ENCODE measurements around the gene EDRF1.

EDRF1 gene

GRCh38 chr10:125782616-125783015 lies 63.1 kb downstream of the EDRF1 start:
- no peaks in the 10 kb centered on the region for H3K4me1 ChIP-seq (ENCODE audit: control insufficient read depth in 5 of 5, insufficient read depth in 5 of 5, low read length in 5 of 5)
- H3K27ac ChIP-seq (ENCODE audit: low read depth, low read length) = no peak overlapping the region
- H3K9me3 ChIP-seq (ENCODE audit: control insufficient read depth in 5 of 5, low read length in 5 of 5) = peaks cover 0 to 3% (median 0%) of the 10 kb centered on the region in 5 donors
- no peak overlapping the region for H3K4me3 ChIP-seq (ENCODE audit: low read depth in 1 of 5, low read length in 5 of 5)
- H3K9ac ChIP-seq (ENCODE audit: low read length in 5 of 5) = no peak overlapping the region
- H3K36me3 ChIP-seq (ENCODE audit: control insufficient read depth in 5 of 5, insufficient read depth in 5 of 5, low read length in 5 of 5) = peaks cover 0 to 6% (median 2%) of the 10 kb centered on the region in 5 donors
- H3K27me3 ChIP-seq (ENCODE audit: control insufficient read depth in 5 of 5, insufficient read depth in 4 of 5, low read length in 5 of 5) = no peaks in the 10 kb centered on the region

- Histone ChIP-seq H3K4me1 (ENCODE audit: control insufficient read depth in 5 of 5, insufficient read depth in 5 of 5, low read length in 5 of 5) (peaks cover 0 to under 1% (median 0%) of the 10 kb centered on the region in 5 donors), H3K27me3 (ENCODE audit: control insufficient read depth in 5 of 5, insufficient read depth in 4 of 5, low read length in 5 of 5) (no peaks in the 10 kb centered on the region), H3K4me3 (ENCODE audit: low read depth in 1 of 5, low read length in 5 of 5) (no peak overlapping the region), H3K9ac (ENCODE audit: low read length in 5 of 5) (no peak overlapping the region), H3K36me3 (ENCODE audit: control insufficient read depth in 5 of 5, insufficient read depth in 5 of 5, low read length in 5 of 5) (peaks cover 7 to 13% (median 9%) of the 10 kb centered on the region in 5 donors), H3K9me3 (ENCODE audit: control insufficient read depth in 5 of 5, low read length in 5 of 5) (peaks cover 0 to 3% (median 0%) of the 10 kb centered on the region in 5 donors), H3K27ac (ENCODE audit: low read depth, low read length) (no peak overlapping the region)
Observed at GRCh38 chr10:125783408-125783807, 63.9 kb downstream of the EDRF1 start.

- Histone ChIP-seq H3K4me3 (ENCODE audit: low read depth in 1 of 5, low read length in 5 of 5) (no peak overlapping the region), H3K9me3 (ENCODE audit: control insufficient read depth in 5 of 5, low read length in 5 of 5) (peaks cover 0 to 3% (median 0%) of the 10 kb centered on the region in 5 donors), H3K36me3 (ENCODE audit: control insufficient read depth in 5 of 5, insufficient read depth in 5 of 5, low read length in 5 of 5) (peaks cover 8 to 19% (median 14%) of the 10 kb centered on the region in 5 donors), H3K9ac (ENCODE audit: low read length in 5 of 5) (no peak overlapping the region), H3K27ac (ENCODE audit: low read depth, low read length) (no peak overlapping the region), H3K27me3 (ENCODE audit: control insufficient read depth in 5 of 5, insufficient read depth in 4 of 5, low read length in 5 of 5) (no peaks in the 10 kb centered on the region), H3K4me1 (ENCODE audit: control insufficient read depth in 5 of 5, insufficient read depth in 5 of 5, low read length in 5 of 5) (peaks cover 0 to 3% (median 0%) of the 10 kb centered on the region in 5 donors)
Observed at GRCh38 chr10:125783957-125784356, 64.4 kb downstream of the EDRF1 start.

GRCh38 chr10:125785791-125786190 lies 66.3 kb downstream of the EDRF1 start:
- Histone ChIP-seq H3K36me3 (ENCODE audit: control insufficient read depth in 5 of 5, insufficient read depth in 5 of 5, low read length in 5 of 5) (peaks cover 8 to 30% (median 25%) of the 10 kb centered on the region in 5 donors), H3K27me3 (ENCODE audit: control insufficient read depth in 5 of 5, insufficient read depth in 4 of 5, low read length in 5 of 5) (no peaks in the 10 kb centered on the region), H3K27ac (ENCODE audit: low read depth, low read length) (no peak overlapping the region), H3K9ac (ENCODE audit: low read length in 5 of 5) (no peak overlapping the region), H3K9me3 (ENCODE audit: control insufficient read depth in 5 of 5, low read length in 5 of 5) (no peaks in the 10 kb centered on the region), H3K4me3 (ENCODE audit: low read depth in 1 of 5, low read length in 5 of 5) (no peak overlapping the region), H3K4me1 (ENCODE audit: control insufficient read depth in 5 of 5, insufficient read depth in 5 of 5, low read length in 5 of 5) (peaks cover 0 to 3% (median 0%) of the 10 kb centered on the region in 5 donors)

GRCh38 chr10:125788156-125789034 lies 68.9 kb downstream of the EDRF1 start:
- H3K9ac ChIP-seq (ENCODE audit: low read length in 5 of 5) = no peak overlapping the region
- H3K4me1 ChIP-seq (ENCODE audit: control insufficient read depth in 5 of 5, insufficient read depth in 5 of 5, low read length in 5 of 5) = peaks cover 0 to 3% (median 0%) of the 10 kb centered on the region in 5 donors
- no peaks in the 10 kb centered on the region for H3K27me3 ChIP-seq (ENCODE audit: control insufficient read depth in 5 of 5, insufficient read depth in 4 of 5, low read length in 5 of 5)
- H3K27ac ChIP-seq (ENCODE audit: low read depth, low read length) = no peak overlapping the region
- peaks cover 11 to 47% (median 41%) of the 10 kb centered on the region in 5 donors for H3K36me3 ChIP-seq (ENCODE audit: control insufficient read depth in 5 of 5, insufficient read depth in 5 of 5, low read length in 5 of 5)
- H3K9me3 ChIP-seq (ENCODE audit: control insufficient read depth in 5 of 5, low read length in 5 of 5) = no peaks in the 10 kb centered on the region
- H3K4me3 ChIP-seq (ENCODE audit: low read depth in 1 of 5, low read length in 5 of 5) = no peak overlapping the region

- H3K4me1 ChIP-seq (ENCODE audit: control insufficient read depth in 5 of 5, insufficient read depth in 5 of 5, low read length in 5 of 5) = peaks cover 0 to 3% (median 0%) of the 10 kb centered on the region in 5 donors
- no peak overlapping the region for H3K27ac ChIP-seq (ENCODE audit: low read depth, low read length)
- no peaks in the 10 kb centered on the region for H3K9me3 ChIP-seq (ENCODE audit: control insufficient read depth in 5 of 5, low read length in 5 of 5)
- H3K36me3 ChIP-seq (ENCODE audit: control insufficient read depth in 5 of 5, insufficient read depth in 5 of 5, low read length in 5 of 5) = peaks cover 14 to 82% (median 75%) of the 10 kb centered on the region in 5 donors
- H3K9ac ChIP-seq (ENCODE audit: low read length in 5 of 5) = no peak overlapping the region
- H3K4me3 ChIP-seq (ENCODE audit: low read depth in 1 of 5, low read length in 5 of 5) = no peak overlapping the region
- no peaks in the 10 kb centered on the region for H3K27me3 ChIP-seq (ENCODE audit: control insufficient read depth in 5 of 5, insufficient read depth in 4 of 5, low read length in 5 of 5)
Observed at GRCh38 chr10:125792342-125793300, 73.1 kb downstream of the EDRF1 start.

GRCh38 chr10:125795128-125795527 lies 75.6 kb downstream of the EDRF1 start:
- Histone ChIP-seq H3K27ac (ENCODE audit: low read depth, low read length) (no peak overlapping the region), H3K27me3 (ENCODE audit: control insufficient read depth in 5 of 5, insufficient read depth in 4 of 5, low read length in 5 of 5) (no peaks in the 10 kb centered on the region), H3K36me3 (ENCODE audit: control insufficient read depth in 5 of 5, insufficient read depth in 5 of 5, low read length in 5 of 5) (peaks cover 8 to 75% (median 58%) of the 10 kb centered on the region in 5 donors), H3K4me1 (ENCODE audit: control insufficient read depth in 5 of 5, insufficient read depth in 5 of 5, low read length in 5 of 5) (no peaks in the 10 kb centered on the region), H3K9ac (ENCODE audit: low read length in 5 of 5) (no peak overlapping the region), H3K9me3 (ENCODE audit: control insufficient read depth in 5 of 5, low read length in 5 of 5) (no peaks in the 10 kb centered on the region), H3K4me3 (ENCODE audit: low read depth in 1 of 5, low read length in 5 of 5) (no peak overlapping the region)

- Histone ChIP-seq H3K27me3 (ENCODE audit: control insufficient read depth in 5 of 5, insufficient read depth in 4 of 5, low read length in 5 of 5) (no peaks in the 10 kb centered on the region), H3K27ac (ENCODE audit: low read depth, low read length) (no peak overlapping the region), H3K9me3 (ENCODE audit: control insufficient read depth in 5 of 5, low read length in 5 of 5) (no peaks in the 10 kb centered on the region), H3K36me3 (ENCODE audit: control insufficient read depth in 5 of 5, insufficient read depth in 5 of 5, low read length in 5 of 5) (peaks cover 8 to 78% (median 58%) of the 10 kb centered on the region in 5 donors), H3K4me3 (ENCODE audit: low read depth in 1 of 5, low read length in 5 of 5) (no peak overlapping the region), H3K4me1 (ENCODE audit: control insufficient read depth in 5 of 5, insufficient read depth in 5 of 5, low read length in 5 of 5) (no peaks in the 10 kb centered on the region), H3K9ac (ENCODE audit: low read length in 5 of 5) (no peak overlapping the region)
Observed at GRCh38 chr10:125795637-125796190, 76.2 kb downstream of the EDRF1 start.

- H3K9me3 ChIP-seq (ENCODE audit: control insufficient read depth in 5 of 5, low read length in 5 of 5) = no peaks in the 10 kb centered on the region
- H3K27ac ChIP-seq (ENCODE audit: low read depth, low read length) = no peak overlapping the region
- H3K27me3 ChIP-seq (ENCODE audit: control insufficient read depth in 5 of 5, insufficient read depth in 4 of 5, low read length in 5 of 5) = no peaks in the 10 kb centered on the region
- no peak overlapping the region for H3K9ac ChIP-seq (ENCODE audit: low read length in 5 of 5)
- no peaks in the 10 kb centered on the region for H3K4me1 ChIP-seq (ENCODE audit: control insufficient read depth in 5 of 5, insufficient read depth in 5 of 5, low read length in 5 of 5)
- H3K36me3 ChIP-seq (ENCODE audit: control insufficient read depth in 5 of 5, insufficient read depth in 5 of 5, low read length in 5 of 5) = peaks cover 9 to 81% (median 50%) of the 10 kb centered on the region in 5 donors
- H3K4me3 ChIP-seq (ENCODE audit: low read depth in 1 of 5, low read length in 5 of 5) = no peak overlapping the region
Observed at GRCh38 chr10:125797424-125797823, 77.9 kb downstream of the EDRF1 start.
